HG02571 (cell line): ENCODE results near the gene ASMTL.
"Not testable (repeated sequence)": the region's sequence is repeated elsewhere in the genome, so short reads cannot be mapped to it uniquely, and the experiment has no call there.

ENCODE experiments used
- ATAC-seq: cut with Tn5 transposase; IDR thresholded peaks from one replicate; pipeline ENCODE4 v1.9.1; 2021; ENCODE audit warnings: mild to moderate bottlenecking, moderate library complexity; ENCODE audit not compliant: unreplicated experiment

Gene ASMTL

DNA sequence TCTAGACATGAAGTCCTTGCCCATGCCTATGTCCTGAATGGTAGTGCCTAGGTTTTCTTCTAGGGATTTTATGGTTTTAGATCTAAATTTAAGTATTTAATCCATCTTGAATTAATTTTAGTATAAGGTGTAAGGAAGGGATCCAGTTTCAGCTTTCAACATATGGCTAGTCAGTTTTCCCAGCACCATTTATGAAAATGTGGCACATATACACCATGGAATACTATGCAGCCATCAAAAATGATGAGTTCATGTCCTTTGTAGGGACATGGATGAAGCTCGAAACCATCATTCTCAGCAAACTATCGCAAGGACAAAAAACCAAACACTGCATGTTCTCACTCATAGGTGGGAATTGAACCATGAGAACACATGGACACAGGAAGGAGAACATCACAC, 29.8 kb upstream of the ASMTL start:
- not testable (repeated sequence) for ATAC-seq

DNA sequence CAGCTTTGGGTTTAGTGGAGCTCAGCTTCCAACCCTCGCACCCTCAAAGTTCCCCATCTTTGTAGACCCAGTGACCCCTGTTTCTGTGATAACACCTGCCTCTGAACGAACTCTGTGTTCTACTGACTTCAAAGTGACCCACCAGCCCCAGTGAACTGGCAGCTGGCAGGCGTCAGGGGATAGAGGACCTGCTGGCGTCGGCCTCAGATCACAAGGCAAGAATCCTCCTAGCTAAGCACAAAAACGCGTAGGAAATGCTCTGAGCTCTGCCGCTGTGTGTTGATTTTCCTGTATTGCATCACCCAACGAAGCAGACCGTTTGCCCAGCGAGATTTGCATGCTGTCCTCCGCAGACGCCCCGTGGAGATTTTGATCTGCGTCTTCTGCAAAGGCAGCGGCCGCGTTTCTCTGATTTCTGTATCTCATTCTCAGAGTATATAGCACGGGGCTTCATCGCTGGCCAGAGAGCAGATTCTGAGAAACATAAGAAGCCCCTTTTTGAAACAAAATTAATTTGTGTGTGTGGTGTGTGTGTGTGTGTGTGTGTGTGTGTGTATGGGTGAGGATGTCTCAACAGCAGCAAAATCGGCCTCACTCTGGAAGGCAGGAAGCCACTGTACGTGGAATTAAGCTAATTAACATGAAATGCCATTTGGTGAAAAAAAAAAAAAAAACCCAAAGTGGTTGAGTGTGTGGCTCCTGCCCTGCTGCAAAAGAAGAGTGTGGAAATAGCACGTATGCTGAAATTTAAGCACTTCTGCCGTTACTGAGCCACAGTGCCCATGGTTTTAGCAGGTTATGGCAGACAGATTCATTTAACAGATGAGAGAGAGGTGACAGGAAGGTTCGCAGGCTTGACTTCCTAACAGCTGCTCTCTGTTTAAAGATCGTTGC, 29.2 kb upstream of the ASMTL start:
- no peak for ATAC-seq

DNA sequence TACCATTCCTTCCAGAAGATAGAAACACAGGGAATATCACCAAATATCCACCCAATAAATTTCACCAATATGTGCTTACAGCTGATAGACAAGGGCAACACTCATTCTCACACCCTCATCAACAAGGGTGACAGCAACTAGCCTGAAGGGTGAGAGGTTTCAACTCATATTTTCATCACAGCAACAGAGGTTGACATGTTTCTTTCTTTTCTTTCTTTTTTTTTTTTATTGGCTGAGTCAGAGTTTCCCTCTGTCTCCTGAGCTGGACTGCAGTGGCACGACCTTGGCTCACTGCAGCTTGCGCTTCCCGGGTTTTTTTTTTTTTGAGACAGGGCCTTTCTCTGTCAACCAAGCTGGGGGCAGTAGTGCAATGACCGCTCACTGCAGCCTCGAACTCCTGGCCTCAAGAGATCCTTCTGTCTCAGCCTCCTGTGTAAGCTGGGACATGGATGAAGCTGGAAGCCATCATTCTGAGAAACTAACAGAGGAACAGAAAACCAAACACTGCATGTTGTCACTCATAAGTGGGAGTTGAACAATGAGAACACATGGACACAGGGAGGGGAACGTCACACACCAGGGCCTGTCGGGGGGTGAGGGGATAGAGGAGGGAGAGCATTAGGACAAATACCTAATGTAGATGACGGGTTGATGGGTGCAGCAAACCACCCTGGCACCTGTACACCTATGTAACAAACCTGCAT, 27.5 kb upstream of the ASMTL start:
- no peak for ATAC-seq

DNA sequence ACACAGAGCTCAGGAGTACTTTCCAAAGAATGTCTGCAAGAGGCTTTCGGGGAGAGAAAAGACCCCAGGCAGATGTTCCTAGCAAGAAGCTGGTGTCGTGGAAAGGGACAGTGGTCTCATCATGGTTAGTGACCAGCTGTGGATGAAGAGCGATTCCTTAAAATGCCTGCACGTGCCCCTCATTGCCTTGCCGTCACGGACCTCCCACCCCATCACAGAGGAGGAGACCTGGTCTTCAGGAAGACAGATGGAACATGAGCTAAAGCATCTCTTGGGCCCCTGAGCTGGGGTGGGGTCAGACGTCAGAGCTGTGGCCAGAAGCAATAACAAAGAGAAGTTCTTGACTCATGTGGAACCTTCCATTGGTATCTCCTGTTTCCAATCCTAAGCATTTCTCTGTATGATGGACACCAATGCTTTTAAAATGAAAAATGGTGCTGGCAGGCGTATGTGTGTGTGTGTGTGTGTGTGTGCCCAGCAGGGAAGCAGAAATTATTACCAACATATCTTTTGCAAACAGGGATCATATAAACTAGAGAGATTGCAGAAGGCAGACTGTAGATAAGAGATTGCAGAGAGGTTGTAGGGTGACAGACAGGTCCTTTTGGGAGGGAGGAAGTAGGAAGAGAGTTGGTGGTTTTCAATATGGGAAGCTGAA, 25.2 kb upstream of the ASMTL start:
- ATAC-seq = no peak

DNA sequence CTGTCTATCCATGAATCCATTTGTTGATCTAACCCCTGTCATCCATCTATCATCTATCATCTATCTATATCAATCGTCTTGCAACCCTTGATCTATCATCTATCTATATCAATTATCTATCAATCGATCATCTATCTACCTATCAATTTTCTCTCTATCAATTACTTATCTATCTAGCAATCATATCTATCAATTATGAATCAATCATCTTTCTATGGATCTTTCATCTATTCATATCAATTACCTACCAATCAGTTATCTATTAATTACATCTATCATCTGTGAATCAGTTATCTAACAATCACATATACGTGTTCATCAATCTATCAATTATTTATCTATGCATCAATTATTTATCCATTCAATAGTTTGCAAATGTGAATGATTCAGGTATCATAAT, 24.5 kb upstream of the ASMTL start:
- ATAC-seq = no peak

DNA sequence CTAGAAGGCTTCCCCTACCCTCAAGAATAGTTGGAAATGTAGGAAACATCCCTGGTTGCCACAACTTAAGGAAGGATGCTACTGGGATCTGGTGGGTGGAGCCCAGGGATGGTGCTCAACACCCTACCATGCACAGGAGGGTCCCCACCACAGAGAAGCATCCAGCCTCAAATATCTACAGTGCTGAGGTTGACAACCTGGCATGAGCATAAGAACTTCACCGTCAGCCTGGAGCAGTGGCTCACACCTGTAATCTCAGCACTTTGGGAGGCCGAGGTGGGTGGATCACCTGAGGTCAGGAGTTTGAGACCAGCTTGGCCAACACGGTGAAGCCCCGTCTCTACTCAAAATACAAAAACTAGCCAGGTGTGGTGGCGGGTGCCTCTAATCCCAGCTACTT, 24.0 kb upstream of the ASMTL start:
- no peak for ATAC-seq

DNA sequence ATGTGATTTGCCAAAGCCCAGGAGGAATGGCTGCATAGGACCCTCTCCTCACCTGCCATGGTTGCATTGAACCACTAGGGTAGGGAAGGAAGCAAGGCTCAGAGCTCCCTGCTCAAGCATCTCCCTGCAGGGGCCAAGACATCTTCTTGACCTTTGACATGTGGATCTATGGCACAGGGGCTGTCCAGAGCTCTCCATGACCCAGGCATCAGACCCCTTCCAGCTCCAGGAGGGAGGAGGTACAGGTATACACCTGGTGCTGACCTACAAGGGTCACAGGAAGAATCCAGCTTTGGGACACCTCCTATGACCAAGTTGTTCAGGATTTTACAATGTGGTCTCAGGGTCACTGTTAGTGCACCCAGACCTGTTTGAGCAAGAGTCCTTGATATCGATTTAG, 23.2 kb upstream of the ASMTL start:
- no peak for ATAC-seq

DNA sequence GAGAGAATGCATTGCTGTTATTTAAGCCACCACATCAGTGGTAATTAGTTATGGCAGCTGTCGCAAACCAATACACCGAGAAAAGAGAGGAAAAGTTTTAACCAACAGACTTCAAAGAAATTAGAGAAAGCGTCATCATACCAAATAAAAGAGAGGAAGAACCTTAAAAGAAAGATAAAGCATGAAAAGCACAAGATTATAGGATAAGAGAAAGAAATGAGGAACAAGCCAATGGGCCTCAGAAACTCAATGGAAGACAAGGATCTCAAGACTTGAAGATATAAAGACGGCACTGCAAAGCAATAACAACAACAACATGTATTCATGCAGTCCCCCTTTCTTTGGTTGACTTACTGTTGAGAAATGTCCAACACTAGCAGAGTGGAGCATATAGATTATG, 22.8 kb upstream of the ASMTL start:
- no peak for ATAC-seq

DNA sequence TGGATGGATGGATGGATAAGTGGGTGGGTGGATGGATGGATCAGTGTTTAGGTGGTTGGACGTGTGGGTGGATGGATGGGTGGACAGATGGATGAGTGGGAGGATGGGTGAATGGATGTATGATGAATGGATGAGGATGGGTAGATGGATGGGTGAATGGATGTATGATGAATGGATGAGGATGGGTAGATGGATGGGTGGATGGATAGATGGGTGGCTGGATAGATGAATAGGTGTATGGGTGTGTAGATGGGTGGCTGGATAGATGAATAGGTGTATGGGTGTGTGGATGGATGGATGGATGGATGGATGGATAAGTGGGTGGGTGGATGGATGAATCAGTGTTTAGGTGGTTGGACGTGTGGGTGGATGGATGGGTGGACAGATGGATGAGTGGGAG, 21.9 kb upstream of the ASMTL start:
- not testable (repeated sequence) for ATAC-seq

DNA sequence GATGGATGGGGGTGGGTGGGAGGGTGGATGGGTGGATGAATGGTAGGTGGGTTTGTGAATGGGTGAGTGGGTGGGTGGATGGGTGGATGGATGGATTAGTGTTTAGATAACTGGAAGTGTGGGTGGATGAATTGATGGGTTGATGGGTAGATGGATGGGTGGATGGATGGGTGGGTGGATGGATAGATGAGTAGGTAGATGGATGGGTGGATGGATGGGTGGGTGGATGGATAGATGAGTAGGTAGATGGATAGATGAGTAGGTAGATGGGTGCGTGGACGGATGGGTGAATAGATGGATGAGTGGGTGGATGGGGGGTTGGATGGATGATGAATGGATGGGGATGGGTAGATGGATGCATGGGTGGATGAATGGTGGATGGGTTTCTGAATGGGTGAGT, 20.3 kb upstream of the ASMTL start:
- ATAC-seq = no peak

DNA sequence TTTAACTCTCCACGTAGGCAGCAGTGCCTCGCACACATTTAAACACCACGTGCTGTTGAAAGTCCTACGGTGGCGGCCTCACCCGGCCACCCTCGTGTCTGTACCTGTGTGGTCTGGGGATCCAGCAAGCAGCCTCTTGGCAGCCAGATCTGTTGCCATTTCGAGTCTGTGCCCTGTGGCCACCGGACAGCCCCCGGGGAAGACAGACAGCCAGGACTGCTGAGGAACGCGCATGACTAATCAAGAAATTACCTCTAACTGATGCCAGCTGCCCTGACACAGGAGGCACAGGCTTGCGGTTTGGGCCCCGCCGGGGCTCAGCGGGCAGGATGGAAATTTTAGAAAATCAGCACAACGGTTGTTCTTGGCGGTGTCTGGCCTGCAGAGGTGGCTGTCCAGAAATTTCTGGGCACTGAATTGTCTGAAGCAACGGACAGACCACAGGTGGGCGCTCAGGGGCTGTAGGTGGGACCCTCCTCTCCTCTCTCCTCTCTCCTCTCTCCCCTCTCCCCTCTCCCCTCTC, 15.6 kb upstream of the ASMTL start:
- ATAC-seq = peak; percentile 49

DNA sequence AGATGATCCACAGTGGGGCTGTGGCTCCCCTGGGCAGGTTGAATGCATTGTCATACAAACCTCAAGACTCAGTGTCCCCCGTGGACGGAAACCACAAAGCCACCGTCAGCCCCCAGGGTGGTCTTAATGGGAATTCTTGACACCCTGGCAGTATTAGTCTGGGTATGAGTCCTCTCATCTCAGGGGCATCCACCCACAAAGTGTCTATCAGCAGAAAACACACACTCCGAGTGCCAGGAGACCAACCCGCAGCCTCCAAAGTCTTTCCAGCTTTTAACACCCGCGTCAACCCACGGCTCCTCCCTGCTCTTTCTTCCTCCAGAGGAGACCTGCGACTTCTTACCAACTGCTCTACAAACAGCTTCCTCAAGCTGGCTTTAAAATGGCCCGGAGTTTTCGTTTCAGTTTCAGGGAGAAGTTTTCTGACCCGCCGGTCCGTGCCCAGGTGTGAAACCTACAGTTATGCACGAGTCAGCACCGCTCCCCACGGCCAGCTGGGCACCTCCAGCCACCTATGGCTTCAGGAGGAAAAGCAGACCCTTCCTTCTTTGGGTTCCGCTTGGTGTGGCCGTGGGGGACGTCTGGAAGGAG, 14.4 kb upstream of the ASMTL start:
- ATAC-seq = peak; percentile 42

DNA sequence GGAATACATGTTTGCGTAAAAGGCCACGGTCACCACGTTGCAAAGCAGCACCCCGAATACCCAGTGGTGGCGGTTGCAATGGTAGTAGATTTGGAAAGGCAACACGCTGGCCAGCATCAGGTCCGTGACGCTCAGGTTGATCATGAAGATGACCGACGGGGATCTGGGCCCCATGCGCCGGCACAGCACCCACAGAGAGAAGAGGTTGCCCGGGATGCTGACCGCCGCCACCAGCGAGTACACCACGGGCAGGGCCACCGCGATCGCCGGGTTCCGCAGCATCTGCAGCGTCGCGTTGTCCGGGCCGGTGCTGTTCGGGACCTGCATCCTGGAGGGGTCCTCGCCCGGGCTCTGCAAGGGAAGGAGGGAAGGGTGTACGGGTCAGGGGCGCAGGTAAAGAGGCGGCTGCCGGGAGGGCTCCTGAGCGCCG, 13.5 kb upstream of the ASMTL start:
- ATAC-seq = no peak

DNA sequence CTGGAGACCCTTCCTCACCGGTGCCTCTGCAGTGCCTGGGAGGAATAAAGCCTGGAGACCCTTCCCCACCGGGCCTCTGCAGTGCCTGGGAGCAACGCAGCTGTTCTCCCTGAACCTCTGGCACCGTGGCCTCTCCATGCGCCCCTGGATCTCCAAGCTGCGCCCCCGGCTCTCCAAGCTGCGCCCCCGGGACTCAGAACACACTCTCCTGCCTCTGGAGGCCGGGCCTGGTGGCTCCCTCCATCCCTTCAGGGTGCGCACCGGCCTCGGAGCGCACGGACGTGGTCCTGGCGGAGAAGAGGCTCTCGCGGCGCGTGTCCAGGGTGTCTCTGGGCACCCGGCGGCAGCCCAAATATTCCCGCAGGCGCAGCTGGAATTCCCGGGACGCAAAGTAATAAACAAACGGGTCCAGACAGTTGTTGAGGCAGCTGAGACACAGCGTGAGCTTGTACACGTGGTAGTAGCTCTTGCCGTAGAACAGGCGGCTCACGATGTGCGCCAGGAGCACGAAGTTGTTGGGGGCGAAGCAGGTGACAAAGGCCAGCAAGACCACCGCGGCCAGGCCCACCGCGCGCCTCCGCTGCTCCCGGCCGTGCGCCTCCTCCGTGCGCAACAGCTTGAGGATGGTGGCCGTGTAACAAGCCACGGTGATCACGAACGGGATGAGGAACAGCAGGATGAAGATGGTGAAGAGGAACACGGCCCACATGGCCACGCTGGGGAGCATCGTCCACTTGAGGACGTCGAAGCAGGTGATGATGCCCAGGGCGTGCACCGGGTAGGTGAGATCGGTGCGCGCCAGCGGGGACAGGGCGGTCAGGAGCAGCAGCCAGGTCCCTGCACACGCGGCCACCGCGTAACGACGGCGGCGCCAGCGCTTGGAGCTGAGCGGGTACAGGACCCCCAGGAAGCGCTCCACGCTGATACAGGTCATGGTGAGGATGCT, 12.8 kb upstream of the ASMTL start:
- no peak for ATAC-seq

DNA sequence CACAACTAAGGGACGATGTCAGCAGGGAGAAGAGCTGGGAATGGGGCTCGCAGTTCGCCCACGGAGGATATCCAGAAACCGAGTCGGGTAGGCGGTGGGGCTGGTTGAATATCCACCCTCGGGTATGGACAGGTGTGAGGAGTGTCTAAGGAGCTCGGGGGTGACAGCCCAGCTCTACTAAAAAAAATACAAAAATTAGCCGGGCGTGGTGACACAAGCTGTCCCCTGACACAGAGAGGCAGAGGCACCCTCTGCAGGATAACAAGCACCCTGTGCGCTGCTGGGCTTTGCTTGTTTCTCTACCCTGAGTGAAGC, 12.2 kb upstream of the ASMTL start:
- ATAC-seq = no peak

DNA sequence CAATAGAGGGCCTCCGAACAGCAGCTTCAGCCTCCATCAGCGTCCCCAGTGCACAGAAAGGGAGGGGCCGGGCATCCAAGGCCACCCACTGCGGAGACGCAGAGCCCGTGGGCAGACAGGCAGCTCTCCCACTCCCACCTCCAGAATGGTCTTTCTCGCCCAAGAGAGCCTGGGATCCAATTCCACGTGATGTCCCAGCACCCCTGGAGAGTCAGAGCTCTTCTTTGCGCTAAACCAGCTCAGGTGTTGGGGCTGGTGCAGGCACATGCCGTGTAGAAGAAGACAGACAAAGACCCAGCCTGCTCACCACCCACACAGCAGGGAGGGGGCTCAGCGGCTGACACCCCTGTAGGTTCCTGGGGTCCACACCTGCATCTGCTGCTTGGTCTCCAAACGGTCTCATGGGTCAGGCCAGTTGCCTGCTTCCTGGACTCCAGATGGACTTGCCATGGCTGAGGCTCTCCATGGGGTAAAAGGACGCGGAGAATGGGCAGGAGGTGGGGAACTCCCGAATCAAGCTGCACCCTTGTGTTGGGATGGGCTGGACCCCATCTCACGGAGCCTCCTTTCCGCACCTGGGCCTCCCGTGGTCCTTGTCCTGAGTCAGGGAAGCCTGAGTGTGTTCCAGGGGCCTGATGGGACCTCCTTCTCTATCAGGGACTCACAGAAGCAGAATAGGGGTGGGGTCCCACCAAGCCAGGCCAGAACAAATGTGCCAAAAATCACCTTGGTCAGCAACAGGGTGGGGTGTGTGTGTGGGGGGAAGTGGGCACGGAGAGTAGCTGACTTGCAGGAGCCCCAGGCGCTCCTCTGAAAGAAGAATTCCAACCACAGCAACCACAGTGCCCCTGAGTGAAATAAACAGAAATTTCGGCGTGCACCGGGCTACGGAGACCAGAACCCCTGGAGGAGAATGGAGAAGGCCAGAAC, 11.6 kb upstream of the ASMTL start:
- ATAC-seq = no peak

DNA sequence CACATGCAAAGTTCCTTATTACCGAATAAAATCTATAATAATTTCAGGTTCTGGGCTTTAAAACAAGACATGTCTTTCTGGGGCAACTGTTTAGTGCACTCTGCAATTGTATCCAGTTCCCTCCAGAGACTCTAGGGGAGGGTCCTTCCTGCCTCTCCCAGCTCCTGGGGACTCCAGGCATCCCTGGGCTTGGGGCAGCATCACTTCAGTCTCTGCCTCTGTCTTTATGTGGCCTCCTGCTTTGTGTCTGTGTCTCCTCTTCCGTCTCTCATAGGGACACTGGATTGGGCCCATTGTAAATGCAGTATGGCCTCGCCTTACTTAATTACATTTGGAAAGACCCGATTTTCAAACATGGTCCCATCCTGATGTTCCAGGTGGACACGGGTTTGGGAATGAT, 10.9 kb upstream of the ASMTL start:
- no peak for ATAC-seq

DNA sequence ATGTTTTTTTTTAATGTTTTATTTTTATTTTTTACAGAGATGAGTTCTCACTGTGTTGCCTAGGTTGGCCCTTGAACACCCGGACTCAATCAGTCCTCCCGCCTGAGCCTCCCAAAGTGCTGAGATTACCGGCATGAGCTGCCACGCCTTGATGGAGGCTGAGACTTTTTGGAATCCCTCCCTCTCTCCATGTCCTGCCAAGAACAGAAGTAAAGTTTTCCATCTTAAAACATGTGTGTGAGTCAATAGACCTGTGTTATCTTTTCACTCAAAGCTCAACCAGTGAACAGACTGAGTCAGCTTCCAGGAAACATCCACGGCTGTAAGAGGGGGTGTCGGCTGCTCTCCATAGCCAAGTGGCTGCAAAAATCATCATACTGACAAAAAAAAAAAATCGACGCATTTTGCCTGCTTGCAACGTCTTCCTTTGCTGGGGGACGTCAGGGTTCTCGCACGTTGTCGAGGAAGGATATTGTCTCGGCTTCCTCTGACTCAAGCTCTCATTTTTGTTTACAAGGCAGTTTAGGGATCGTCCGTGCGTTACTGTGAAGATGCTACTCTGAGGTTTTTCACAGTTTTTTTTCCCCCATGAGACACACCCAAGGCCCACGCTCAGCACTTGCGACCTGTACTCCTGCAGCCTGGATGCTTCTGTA, 10.0 kb upstream of the ASMTL start:
- no peak for ATAC-seq

DNA sequence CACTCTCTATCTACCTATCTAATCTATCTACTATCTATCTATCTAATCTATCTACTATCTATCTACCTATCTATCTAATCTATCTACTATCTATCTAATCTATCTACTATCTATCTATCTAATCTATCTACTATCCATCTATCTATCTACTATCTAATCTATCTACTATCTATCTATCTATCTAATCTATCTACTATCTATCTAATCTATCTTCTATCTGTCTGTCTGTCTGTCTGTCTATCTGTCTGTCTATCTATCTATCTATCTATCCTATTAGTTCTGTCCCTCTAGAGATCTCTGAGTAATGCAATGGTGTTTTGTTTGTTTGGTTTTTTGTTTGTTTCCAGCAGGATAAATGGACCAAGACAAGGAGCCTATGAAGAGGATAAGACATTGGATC, 9.4 kb upstream of the ASMTL start:
- ATAC-seq = no peak
